ENCODE data around the gene LRRC3. TPM values are rescaled to one million over a fixed set of nuclear protein-coding genes. Genes with fewer than 3 reads are reported as not detected.

The LRRC3 gene
- polyA plus RNA-seq, 3 donors, result 0.81 to 2.4 (median 2.1) TPM

DNA sequence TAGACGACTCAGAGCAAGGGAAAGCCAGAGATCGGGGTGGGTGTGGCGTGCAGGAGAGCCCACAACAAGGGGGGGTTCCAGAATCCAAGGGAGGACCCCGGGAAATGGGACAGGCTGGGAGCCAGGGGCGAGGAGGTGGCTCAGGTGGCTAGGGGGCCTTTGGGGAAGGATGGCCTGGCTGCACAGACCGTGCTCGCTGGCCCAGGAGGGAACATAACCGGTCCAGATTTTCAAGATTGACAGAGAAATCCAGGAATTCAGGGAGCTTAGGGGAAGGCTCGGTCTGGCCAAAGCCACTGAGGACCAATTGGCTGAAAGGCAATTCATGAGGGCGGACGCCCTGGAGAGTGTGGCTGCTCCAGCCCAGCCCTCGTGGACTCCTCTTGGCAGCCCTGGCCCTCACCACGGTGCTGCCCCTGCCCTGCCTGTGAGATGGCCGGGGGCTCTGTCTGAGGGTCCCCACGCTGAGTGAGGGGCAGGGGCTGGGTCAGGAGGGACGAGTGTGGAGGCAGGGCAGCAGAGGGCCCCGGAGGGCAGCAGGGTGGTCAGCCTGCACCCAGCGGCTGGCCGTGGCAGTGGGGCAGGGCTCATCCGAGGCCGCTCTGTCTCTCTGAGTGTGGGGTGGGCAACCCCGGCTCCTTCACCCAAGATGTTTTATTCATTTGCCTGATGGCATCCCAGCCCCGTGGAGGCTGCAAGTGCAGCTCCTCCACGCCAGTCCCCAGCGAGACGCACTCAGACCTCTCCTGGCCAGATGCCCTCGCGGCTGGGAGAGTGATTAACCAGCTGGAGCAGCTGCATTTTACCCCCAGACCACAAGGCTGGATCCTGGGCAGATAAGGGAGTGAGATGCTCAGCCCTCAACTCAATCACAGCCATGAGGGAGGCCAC lies 5.6 kb upstream of the LRRC3 start:
- 50 to 60% (median 59%) methylated on average over 27 to 28 of the region's 28 CpGs for WGBS, 3 donors
- H3K27ac ChIP-seq (ENCODE audit: low read depth, low read length), result no peak overlapping the region

DNA sequence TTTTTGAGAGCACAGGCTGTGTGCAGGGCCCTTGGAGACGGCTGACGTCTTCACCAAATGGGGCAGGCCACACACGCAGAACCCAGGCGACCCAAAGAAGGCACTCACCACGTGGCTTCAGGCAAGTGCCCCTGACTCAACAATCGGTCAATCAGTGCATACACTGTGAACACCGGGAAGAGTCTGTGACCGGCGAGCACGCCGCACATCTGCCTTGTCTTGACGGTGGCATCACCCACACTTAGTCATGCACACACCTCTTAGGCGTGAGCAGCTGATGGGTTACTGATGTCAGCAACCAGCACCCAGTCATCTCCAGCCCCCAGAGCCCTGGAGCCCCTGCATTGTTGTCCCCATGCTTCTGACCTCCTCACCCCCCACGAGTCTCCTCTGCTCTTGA lies 4.9 kb upstream of the LRRC3 start:
- 66 to 75% (median 73%) methylated on average over 14 of the region's 14 CpGs for WGBS, 3 donors
- no peak overlapping the region for H3K27ac ChIP-seq (ENCODE audit: low read depth, low read length)

DNA sequence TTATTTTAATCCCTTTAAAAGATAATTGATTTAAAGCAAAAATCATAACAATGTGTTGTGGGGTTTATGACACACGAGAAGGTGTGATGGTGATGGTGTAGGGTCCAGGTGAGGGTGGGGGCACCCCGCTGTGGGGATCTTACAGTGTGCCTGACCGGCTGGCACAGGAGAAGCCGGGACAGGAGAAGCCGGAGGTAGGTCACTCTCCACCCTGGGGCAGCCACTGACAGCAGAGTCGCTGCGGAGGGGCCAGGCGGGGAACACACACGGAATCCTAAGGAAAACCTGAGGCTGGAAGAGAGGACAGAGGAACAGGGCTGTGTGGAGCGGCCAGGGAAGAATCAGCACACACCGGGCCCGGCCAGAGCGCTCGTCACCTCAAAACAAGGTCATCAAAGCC lies 4.3 kb upstream of the LRRC3 start:
- 74 to 85% (median 78%) methylated on average over 14 of the region's 14 CpGs for WGBS, 3 donors

DNA sequence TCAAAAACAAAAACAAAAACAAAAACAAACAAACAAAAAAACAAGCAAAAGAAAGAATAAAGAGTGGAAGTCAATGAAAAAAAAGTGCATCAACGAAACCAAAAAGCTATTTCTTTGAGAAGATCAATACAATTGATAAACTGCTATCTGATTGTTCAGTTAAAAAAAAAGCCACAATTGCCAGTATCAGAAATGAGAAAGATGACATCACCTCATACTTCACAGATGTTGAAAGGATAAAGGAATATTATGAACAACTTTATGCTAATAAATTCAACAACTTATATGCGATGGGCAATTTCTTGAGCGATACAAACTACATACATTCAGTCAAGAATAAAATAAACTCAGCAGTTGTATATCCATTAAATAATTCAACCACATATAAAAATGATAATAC lies 2.2 kb upstream of the LRRC3 start:
- 83 to 95% (median 95%) methylated on average over 3 of the region's 3 CpGs for WGBS, 3 donors
- H3K27ac ChIP-seq (ENCODE audit: low read depth, low read length), result no peak overlapping the region

More for the DNA sequence above, 4.3 kb upstream of the LRRC3 start:
- no peak overlapping the region for H3K27ac ChIP-seq (ENCODE audit: low read depth, low read length)

DNA sequence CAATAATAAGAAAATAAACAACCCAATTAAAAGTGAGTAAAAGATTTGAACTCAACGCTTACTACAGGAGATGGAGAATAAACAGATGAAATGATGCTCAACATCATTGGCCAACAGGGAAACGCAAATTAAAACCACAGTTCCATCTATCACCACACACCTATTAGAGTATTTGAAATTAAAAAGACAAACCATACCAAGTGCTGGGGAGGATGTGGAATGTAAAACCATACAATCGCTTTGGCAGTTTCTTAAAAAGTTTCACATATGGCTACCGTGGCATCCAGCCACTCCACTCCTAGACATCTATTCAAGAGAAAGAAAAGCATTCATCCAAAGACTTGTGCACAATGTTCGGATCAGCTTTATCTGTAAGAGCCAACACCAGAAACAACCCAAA lies 1.3 kb upstream of the LRRC3 start:
- WGBS, 3 donors, result 90 to 95% (median 92%) methylated on average over 5 of the region's 5 CpGs
- H3K27ac ChIP-seq (ENCODE audit: low read depth, low read length), result no peak overlapping the region

DNA sequence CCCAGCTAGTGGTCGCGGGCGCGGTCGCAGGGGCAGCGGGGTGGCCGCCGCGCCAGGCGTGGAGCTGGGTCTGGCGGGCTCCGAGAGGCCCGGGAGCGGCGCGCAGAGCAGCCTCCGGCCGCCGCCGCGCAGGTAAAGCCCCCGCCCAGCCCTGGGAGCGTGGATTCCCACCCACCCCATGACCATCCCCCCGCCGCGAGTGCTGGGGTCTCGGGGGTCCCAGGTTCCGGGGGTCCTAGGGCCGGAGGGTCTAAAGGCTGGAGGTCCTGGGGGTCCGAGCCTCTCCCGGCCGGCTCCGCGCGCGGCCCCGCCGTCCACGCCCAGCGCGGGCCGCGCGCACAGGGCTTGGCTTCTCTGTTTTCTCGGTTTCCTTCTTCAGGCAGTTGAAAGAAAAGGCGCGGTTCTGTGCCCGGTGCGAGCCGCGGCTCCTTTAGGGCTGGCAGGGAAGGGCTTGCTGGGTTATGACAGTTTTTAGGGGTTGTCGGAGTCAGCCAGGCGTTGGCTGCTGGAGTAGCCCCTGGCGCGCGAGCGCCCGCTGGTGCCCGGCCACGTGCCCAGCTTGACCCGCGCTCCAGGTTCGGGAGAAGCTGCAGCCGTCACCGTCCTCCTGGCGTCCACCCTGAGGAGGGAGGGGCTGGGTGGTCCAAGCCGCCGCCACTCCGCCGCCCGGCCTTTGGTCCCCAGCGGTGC lies 359 bp downstream of the LRRC3 start:
- H3K27ac ChIP-seq (ENCODE audit: low read depth, low read length), result no peak overlapping the region
- WGBS, 3 donors, result 1 to 3% (median 2%) methylated on average over 57 to 72 of the region's 72 CpGs

DNA sequence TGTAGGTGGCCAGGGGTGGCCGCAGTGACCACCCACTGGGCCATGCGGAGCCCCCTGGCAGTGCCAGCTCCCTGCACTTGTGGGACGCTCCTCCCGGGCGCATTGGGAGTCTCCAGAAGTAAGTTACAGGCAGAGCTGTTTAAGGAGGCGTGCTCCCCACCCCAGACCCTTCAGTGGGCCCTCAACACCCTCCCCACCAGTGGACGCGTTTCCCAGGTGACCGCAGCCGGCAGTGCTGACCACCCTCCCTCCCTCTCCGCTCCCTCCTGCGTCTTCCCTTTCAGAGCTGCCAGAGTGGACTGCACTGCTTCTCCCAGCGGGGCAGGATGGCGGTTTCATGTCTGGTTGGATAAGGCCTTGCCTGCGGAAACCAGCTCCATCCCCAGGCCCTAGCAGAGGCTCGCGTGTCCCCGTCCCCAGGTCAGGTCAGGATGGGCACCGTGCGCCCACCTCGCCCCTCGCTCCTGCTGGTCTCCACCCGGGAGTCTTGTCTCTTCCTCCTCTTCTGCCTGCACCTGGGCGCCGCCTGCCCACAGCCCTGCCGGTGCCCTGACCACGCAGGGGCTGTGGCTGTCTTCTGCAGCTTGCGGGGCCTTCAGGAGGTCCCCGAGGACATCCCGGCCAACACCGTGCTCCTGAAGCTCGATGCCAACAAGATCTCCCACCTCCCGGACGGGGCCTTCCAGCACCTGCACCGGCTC lies 1.1 kb downstream of the LRRC3 start:
- no peak overlapping the region for H3K27ac ChIP-seq (ENCODE audit: low read depth, low read length)
- 75 to 78% (median 76%) methylated on average over 34 to 35 of the region's 35 CpGs for WGBS, 3 donors

DNA sequence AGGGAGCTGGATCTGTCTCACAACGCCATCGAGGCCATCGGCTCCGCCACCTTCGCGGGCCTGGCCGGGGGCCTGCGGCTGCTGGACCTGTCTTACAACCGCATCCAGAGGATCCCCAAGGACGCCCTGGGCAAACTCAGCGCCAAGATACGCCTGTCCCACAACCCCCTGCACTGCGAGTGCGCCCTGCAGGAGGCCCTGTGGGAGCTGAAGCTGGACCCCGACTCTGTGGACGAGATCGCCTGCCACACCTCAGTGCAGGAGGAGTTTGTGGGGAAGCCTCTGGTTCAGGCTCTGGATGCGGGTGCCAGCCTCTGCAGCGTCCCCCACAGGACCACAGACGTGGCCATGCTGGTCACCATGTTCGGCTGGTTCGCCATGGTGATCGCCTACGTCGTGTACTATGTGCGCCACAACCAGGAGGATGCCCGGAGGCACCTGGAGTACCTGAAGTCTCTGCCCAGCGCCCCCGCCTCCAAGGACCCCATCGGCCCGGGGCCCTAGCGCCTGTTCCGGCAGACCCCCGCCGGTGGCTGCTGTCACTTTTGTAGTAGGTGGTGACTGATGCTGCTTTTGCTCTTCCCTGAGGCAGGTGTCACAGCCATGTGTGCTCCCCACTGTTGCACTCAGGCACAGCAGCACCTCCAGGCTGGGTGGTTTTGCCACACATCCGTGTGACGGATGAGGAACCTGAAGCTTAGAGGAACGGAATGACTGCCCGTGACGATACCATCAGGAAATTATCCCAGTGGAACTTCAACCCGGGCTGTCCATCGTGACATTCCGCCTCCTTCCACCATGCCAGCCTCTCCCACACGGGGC lies 1.8 kb downstream of the LRRC3 start:
- WGBS, 3 donors, result 92 to 96% (median 94%) methylated on average over 44 of the region's 44 CpGs
- no peak overlapping the region for H3K27ac ChIP-seq (ENCODE audit: low read depth, low read length)

DNA sequence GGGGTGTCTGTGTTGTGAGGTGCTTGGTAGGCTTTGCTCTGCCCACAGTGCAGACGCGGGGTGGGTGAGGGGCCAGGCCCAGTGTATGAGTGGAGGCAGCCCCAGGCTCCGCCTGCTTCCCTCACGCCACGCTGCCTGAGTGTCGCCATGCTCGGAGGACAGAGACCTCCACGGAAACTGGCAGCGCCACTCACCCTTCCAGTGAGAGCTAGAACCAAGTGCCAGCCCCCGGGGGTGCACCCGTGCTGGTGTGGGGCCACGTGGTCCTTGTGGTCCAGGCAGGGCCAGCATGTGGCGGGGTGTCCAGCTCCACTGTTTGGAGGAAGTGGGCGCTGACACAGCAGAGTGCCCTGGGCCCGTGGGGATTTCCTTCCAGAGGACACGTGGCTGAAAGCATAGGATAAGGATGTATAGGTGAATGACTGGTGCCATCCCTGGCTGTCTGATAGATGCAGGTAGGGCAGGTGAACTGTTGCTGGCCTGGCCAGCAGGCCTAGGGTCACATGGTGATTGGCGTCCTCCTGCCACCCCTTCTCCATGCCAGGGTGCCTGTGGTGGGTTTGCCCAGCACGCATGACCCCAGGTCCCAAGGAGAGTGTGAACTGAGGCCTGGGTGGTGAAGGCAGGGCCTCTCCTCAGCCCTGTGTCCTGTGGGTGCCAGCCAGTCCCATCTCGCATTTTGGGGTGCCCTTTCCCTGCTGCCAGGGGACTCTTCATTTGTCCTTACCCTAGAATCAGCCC lies 3.8 kb downstream of the LRRC3 start:
- 86 to 93% (median 87%) methylated on average over 19 of the region's 19 CpGs for WGBS, 3 donors
- no peak overlapping the region for H3K27ac ChIP-seq (ENCODE audit: low read depth, low read length)

DNA sequence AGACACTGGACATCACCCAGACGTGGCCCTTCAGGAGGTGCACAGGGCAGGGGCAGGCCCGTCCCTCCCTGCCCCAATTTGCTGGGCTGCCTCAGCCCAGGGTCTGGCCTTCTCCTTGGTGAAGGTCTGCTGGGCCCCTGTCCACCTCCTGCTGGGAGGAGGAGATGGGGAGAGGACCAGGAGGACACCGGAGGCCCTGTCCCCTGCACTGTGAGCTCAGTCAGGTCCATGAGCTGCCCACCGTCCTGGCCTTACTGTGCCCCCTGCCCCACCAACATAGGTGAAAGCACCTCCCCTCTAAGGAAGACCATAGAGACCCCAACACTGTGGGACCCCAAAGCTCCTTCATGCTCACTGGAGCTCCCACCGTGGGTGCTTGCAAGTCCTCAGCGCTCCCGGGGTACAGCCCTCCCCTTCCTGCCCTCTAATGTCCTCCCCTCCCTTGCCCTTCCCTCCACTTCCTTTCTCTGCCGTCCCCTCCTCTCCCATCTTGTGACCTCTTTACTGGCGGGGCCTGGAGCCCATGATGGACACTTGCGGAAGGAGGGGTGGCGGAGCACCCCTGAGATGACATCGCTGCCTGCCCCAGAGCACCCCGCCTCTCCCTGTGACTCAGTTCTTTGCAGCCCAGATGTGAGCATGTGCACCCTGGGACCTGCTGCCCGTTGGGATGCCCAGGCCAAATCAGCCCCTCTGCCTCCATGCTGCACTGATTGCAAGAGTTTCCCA lies 4.6 kb downstream of the LRRC3 start:
- WGBS, 3 donors, result 77 to 82% (median 80%) methylated on average over 13 to 14 of the region's 14 CpGs
- no peak overlapping the region for H3K27ac ChIP-seq (ENCODE audit: low read depth, low read length)

DNA sequence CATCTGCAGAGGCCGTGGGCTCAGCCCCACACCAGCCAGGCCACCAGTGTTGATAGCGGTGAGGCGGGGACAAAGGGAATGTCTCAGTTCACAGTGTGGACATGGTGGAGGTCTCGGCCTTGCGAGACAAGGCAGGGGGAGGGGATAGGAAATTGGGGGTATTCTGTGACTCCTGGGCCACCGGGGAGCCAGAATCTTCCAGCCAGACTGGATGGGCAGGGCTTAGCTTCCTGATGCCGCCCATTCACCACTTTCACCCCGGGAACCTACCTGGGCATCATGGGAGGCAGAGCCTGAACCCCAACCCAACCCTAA lies 5.1 kb downstream of the LRRC3 start:
- no peak overlapping the region for H3K27ac ChIP-seq (ENCODE audit: low read depth, low read length)
- 87 to 93% (median 93%) methylated on average over 5 to 8 of the region's 8 CpGs for WGBS, 3 donors

DNA sequence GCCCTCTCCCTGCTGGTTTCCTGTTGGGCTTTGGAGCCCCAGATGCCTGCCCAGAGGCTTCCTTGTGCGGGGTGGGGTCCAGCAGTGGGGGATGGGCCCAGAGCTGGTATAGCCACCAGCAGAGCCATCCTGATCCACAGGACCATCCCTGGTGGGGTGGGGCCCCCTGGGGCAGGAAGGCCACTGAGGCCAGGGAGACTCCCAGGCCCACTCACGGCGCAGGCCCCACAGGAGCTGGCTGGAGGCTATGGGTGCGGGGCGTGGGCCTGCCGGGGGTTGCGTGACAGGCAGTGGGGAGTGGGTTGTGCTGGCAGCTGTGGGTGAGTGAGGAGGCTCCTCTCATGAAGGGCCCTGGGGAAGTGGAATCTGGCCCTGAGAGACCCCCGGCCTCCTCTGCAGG lies 5.7 kb downstream of the LRRC3 start:
- WGBS, 3 donors, result 93 to 97% (median 94%) methylated on average over 8 of the region's 8 CpGs
- H3K27ac ChIP-seq (ENCODE audit: low read depth, low read length), result no peak overlapping the region

DNA sequence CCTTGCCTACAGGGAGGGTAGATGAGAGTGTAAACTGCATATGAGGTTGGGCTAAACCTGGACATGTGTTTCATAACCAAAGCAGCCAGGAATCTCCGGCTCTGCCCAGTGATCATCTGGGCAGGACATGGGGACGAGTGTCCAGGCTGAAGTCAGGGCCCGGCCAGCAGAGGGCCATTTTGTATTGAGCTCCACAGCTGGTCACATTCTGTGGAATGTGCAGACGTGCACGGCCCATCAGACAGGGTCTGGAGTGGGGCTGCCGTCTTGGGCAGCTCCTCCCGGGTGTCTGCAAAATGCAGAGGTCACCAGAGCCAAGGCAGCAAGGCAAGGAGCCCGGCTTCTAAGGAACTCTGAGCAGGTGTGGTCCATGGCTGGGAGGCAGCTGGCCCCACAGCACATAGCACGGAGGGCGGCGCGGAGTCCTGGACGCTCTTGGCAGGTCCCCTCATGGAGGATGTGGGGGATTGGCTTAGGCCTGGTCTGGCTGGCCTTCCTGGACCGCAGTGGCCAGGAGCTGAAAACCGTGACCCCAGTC lies 6.2 kb downstream of the LRRC3 start:
- no peak overlapping the region for H3K27ac ChIP-seq (ENCODE audit: low read depth, low read length)
- WGBS, 3 donors, result 67 to 80% (median 72%) methylated on average over 15 of the region's 15 CpGs

DNA sequence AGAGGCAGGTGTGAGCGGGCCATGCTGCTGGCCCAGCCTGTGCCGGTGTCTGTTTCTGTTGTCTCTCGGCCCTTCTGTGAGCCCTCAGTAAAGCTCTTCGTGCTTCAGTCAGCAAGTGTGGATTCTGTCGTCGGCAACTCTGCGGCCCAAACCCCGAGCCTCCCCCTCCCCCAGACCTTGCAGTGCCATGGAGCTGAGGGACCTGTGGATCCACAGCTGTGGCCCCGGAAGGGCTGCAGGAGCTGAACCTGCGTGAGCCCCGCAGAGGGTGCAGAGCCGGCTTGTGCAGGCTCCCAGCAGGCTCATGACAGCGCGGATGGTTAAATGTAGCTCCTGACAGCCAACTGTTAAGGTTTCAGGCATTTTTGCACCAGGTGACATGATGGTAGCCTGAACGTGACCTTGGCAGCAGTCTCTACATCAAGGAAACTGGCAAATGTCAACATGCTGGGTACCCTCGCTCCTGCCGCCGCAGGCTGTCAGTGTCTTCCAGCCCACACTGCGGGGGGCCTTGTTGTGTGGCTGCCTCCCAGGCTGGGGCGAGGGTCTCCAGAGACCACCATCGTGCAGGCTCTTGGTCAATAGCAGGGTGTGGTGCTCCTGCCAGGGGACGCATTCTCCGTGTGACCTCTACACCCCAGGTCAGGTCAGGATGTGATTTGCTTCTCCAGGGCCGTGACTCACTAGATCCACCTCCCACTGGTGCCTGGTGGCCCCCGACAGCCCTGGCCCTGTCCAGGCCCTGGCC lies 7.0 kb downstream of the LRRC3 start:
- 80 to 93% (median 88%) methylated on average over 25 of the region's 25 CpGs for WGBS, 3 donors
- H3K27ac ChIP-seq (ENCODE audit: low read depth, low read length), result no peak overlapping the region

DNA sequence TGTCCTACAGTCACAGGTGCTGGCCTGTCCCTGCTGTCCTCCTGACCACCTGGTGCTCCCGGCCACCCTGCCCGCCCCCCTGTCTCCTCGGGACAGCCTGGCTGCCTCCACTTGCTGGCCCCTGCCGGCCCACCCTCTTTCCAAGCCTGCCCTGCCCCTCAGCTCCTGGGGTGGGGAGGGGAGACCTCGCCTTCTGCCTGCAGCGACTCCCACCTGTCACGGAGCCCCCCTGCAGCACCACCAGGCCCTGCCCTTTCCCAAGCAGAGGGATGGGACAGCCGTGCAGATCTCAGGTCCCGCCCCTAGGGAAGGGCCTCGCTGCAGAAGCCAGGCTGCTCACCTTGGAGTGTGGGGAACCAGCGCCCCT lies 7.5 kb downstream of the LRRC3 start:
- H3K27ac ChIP-seq (ENCODE audit: low read depth, low read length), result no peak overlapping the region
- 75 to 88% (median 86%) methylated on average over 10 to 11 of the region's 11 CpGs for WGBS, 3 donors

DNA sequence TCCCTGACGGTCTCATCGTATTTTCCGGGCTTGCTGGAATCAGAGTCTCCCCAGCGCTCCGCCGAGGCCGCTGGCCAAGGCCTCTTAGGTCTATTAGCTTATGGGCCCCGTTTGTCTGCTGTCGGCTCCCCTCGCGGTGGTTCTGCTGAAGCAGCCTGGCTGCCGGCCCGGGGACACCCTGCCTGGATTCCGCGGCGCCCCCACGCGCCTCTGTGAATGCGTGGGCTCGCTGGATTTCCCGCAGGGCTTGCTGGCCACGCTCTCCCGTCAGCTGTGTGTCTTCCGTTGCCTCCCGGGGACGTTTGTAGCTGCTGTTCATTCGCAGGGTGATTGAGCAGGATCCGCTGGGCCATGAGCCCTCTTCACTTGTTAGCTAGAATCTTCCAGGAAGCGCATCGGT lies 8.4 kb downstream of the LRRC3 start:
- no peak overlapping the region for H3K27ac ChIP-seq (ENCODE audit: low read depth, low read length)
- 48 to 51% (median 49%) methylated on average over 30 of the region's 30 CpGs for WGBS, 3 donors
